A549 (cell line): ENCODE data around the gene DOK4.

Source experiments
- CEBPB ChIP-seq, 2 experiments: fragments of >200 bp in 1 of 2; sonication (Bioruptor Twin) in 1 of 2; formaldehyde crosslinking in 1 of 2; IDR thresholded peaks; 2 replicates each; pipeline ENCODE4 v1.6.1; 2012 to 2016
- CHD2 ChIP-seq: fragments of 150-350 bp; IDR thresholded peaks from 2 replicates; pipeline ENCODE4 v1.6.1; 2014; ENCODE audit warnings: low read length; ENCODE audit not compliant: partially characterized antibody
- CHD4 ChIP-seq: fragments of 200-600 bp; sonication (generic); IDR thresholded peaks from 2 replicates; pipeline ENCODE4 v1.6.1; 2016; ENCODE audit warnings: antibody characterized with exemption, mild to moderate bottlenecking, borderline replicate concordance
- EP300 ChIP-seq, 2 experiments: fragments of >200 bp; sonication (Bioruptor Twin); formaldehyde crosslinking; IDR thresholded peaks; 2 replicates in 1 of 2; 3 replicates in 1 of 2; pipeline ENCODE4 v1.6.1; 2016 to 2017
- MAZ ChIP-seq: fragments of 150-350 bp; IDR thresholded peaks from 2 replicates; pipeline ENCODE4 v1.6.1; 2014; ENCODE audit warnings: antibody characterized with exemption, low read depth, low read length, borderline replicate concordance
- NPAS2 ChIP-seq: fragments of 250-450 bp; sonication (Bioruptor Pico); IDR thresholded peaks from 2 replicates; pipeline ENCODE4 v1.8.0; 2022; ENCODE audit warnings: mild to moderate bottlenecking, moderate library complexity, borderline replicate concordance
- RAD21 ChIP-seq, 2 experiments: fragments of >200 bp in 1 of 2; sonication (Bioruptor Twin) in 1 of 2; formaldehyde crosslinking in 1 of 2; IDR thresholded peaks in 1 of 2; conservative IDR thresholded peaks in 1 of 2; 2 replicates in 1 of 2; 3 replicates in 1 of 2; pipeline ENCODE4 v1.6.1; 2012 to 2018; ENCODE audit warnings: inconsistent platforms in 1 of 2
- RARB ChIP-seq: fragments of 250-450 bp; sonication (Bioruptor Pico); IDR thresholded peaks from 2 replicates; pipeline ENCODE4 v1.8.0; 2021; ENCODE audit warnings: mild to moderate bottlenecking, moderate library complexity
- RCOR1 ChIP-seq: fragments of 150-350 bp; IDR thresholded peaks from 2 replicates; pipeline ENCODE4 v1.6.1; 2014; ENCODE audit warnings: antibody characterized with exemption, low read length, low read depth
- RFX5 ChIP-seq: fragments of 450-650 bp; IDR thresholded peaks from 2 replicates; pipeline ENCODE4 v1.7.1; 2014; ENCODE audit warnings: antibody characterized with exemption, mild to moderate bottlenecking, moderate library complexity
- TP53 ChIP-seq: fragments of 250-450 bp; sonication (Bioruptor Pico); IDR thresholded peaks from 2 replicates; pipeline ENCODE4 v1.5.0; 2021; ENCODE audit warnings: mild to moderate bottlenecking, moderate library complexity
- TF ChIP-seq, protein P1 (sequence below): fragments of >200 bp; sonication (Bioruptor Twin); formaldehyde crosslinking; IDR thresholded peaks from 3 replicates; pipeline ENCODE4 v1.5.1; 2016
- TF ChIP-seq, protein P2 (sequence below): fragments of 450-650 bp; IDR thresholded peaks from 2 replicates; pipeline ENCODE4 v1.6.1; 2014; ENCODE audit warnings: antibody characterized with exemption
- TF ChIP-seq, protein P3 (sequence below): IDR thresholded peaks from 2 replicates; pipeline ENCODE4 v1.6.1; 2012

DNA sequence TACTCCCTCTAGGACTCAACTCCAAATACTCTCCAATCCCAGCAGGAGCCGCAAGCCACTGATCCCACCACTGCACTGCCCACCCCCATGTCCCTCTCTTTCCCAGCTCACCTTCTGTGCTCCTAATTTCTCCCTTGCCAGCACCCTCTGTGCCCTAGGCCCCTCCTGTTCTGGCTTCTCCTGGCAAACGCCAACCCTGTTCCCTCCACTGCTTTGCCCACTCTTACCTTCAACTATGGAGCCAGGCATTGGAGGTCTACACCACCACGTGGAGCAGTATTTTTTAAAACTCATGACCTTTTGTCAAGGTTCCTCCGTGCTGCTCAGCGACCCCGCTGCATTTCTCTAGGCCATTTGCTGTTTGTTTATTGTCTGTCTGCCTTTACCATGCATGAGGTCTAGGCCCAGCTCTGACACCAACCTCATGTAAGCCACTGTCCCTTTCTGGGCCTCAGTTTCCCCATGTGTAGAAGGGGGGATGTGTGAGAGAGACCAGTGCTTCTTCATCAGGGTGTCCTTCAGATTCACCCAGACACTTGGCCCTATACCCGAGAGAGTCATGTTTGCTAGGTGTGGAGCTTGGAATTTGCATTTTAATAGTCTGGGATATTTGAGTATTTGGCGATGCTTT lies 45.5 kb upstream of the DOK4 start:
- TF ChIP-seq CHD2, result no peak
- no peak for TF ChIP-seq RFX5
- TF ChIP-seq, protein P1, sequence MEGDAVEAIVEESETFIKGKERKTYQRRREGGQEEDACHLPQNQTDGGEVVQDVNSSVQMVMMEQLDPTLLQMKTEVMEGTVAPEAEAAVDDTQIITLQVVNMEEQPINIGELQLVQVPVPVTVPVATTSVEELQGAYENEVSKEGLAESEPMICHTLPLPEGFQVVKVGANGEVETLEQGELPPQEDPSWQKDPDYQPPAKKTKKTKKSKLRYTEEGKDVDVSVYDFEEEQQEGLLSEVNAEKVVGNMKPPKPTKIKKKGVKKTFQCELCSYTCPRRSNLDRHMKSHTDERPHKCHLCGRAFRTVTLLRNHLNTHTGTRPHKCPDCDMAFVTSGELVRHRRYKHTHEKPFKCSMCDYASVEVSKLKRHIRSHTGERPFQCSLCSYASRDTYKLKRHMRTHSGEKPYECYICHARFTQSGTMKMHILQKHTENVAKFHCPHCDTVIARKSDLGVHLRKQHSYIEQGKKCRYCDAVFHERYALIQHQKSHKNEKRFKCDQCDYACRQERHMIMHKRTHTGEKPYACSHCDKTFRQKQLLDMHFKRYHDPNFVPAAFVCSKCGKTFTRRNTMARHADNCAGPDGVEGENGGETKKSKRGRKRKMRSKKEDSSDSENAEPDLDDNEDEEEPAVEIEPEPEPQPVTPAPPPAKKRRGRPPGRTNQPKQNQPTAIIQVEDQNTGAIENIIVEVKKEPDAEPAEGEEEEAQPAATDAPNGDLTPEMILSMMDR, result no peak
- TF ChIP-seq, protein P2, sequence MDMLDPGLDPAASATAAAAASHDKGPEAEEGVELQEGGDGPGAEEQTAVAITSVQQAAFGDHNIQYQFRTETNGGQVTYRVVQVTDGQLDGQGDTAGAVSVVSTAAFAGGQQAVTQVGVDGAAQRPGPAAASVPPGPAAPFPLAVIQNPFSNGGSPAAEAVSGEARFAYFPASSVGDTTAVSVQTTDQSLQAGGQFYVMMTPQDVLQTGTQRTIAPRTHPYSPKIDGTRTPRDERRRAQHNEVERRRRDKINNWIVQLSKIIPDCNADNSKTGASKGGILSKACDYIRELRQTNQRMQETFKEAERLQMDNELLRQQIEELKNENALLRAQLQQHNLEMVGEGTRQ, result no peak
- no peak for TF ChIP-seq RAD21 (conservative IDR thresholded peaks at IDR 0.05 in 1 of 2, IDR thresholded peaks at IDR 0.05 in 1 of 2)
- no peak for TF ChIP-seq TP53 (CRISPR knock-in tag)
- no peak for TF ChIP-seq CHD4
- TF ChIP-seq, protein P3, sequence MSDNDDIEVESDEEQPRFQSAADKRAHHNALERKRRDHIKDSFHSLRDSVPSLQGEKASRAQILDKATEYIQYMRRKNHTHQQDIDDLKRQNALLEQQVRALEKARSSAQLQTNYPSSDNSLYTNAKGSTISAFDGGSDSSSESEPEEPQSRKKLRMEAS, result no peak
- no peak for TF ChIP-seq CEBPB (IDR thresholded peaks at IDR 0.05)
- no peak for TF ChIP-seq NPAS2 (CRISPR knock-in tag)
- no peak for TF ChIP-seq RCOR1
- no peak for TF ChIP-seq EP300 (IDR thresholded peaks at IDR 0.05)
- TF ChIP-seq RARB (CRISPR knock-in tag), result no peak
- TF ChIP-seq MAZ, result no peak
